Heart left ventricle (tissue), 13 donors: ENCODE measurements around the gene CR2.

ENCODE experiments used
- POLR2A ChIP-seq, 2 donors: fragments of 450-650 bp; IDR thresholded peaks; one replicate each; pipeline ENCODE4 v1.6.1; 2017; ENCODE audit warnings: antibody characterized with exemption in 2 of 2, mild to moderate bottlenecking in 2 of 2, moderate library complexity in 2 of 2
- TF ChIP-seq, protein P1 (sequence below), 12 donors: fragments of 200-600 bp; sonication (generic) in 4 of 12; IDR thresholded peaks; one replicate each; pipeline versions ENCODE4 v1.5.0 to v1.8.0; 2018 to 2022; ENCODE audit warnings: antibody characterized with exemption in 12 of 12, mild to moderate bottlenecking in 5 of 12
- donor health status: ischemic (EF 13 %, LVEDD 7.1; RV severe dilation, severe dysfunction).
- donor health status: DM: no; HTN: yes; CAD: no.
- donor health status: DM: no; HTN: no; CAD: no.
- donor health status: ischemic (EF 25% LVEDD 6.9; RV normal size, moderate dysfunction).
- donor health status: ischemic (EF 25% LVEDD 5.7; RV mildly dilated, moderate dysfunction).
- donor health status: ischemic (EF 35%, LVEDD 5.7; RV mildly dilated, moderate dysfunction).
- donor health status: nonischemic (EF 11% LVEDD 7.7; RV severe dilation, severe dysfunction).
- donor health status: DM: yes; HTN: yes; CAD: no.
- donor health status: PGD.
- donor health status: ischemic (EF 29% LVEDD 5.4; RV normal size, mild dysfunction).
- donor health status: nonischemic (EF 23%, LVEDD 6.1; RV moderate dilation, normal function).

GRCh38 chr1:207421078-207421477 is 33.0 kb upstream of the CR2 start:
- TF ChIP-seq, protein P1, sequence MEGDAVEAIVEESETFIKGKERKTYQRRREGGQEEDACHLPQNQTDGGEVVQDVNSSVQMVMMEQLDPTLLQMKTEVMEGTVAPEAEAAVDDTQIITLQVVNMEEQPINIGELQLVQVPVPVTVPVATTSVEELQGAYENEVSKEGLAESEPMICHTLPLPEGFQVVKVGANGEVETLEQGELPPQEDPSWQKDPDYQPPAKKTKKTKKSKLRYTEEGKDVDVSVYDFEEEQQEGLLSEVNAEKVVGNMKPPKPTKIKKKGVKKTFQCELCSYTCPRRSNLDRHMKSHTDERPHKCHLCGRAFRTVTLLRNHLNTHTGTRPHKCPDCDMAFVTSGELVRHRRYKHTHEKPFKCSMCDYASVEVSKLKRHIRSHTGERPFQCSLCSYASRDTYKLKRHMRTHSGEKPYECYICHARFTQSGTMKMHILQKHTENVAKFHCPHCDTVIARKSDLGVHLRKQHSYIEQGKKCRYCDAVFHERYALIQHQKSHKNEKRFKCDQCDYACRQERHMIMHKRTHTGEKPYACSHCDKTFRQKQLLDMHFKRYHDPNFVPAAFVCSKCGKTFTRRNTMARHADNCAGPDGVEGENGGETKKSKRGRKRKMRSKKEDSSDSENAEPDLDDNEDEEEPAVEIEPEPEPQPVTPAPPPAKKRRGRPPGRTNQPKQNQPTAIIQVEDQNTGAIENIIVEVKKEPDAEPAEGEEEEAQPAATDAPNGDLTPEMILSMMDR (IDR thresholded peaks at IDR 0.05), result no peak
- TF ChIP-seq POLR2A (IDR thresholded peaks at IDR 0.05), result no peak
